Caco-2 (cell line): ENCODE measurements around the gene P3H4. TPM values are rescaled to one million over a fixed set of nuclear protein-coding genes. Genes with fewer than 3 reads are reported as not detected.

ENCODE experiments used
- BruUV-seq: library from RNA; stranded (reverse); fragments of 400-500 nt; replicated peaks from 2 replicates; lab custom pipeline; 2021; lab: Mats Ljungman, UMichigan
- CTCF ChIA-PET: fragments of 300-600 bp; sonication (Branson Sonifier 250); formaldehyde crosslinking; loops from one replicate; lab custom pipeline; 2022; ENCODE audit warnings: antibody characterized with exemption; lab: Charles Lee
- POLR2A ChIA-PET: fragments of 300-600 bp; sonication (Branson Sonifier 250); formaldehyde crosslinking; loops from one replicate; lab custom pipeline; 2022; ENCODE audit warnings: antibody characterized with exemption; lab: Charles Lee
- DNase-seq, 2 experiments: peaks; one replicate each; pipeline versions ENCODE4 v3.0.0 to v3.0.0-alpha.2; 2020 to 2022
- H3K27me3 ChIP-seq: replicated peaks from 2 replicates; pipeline ENCODE4 v1.6.0; 2011; ENCODE audit warnings: low read length; ENCODE audit not compliant: control insufficient read depth, insufficient read depth
- H3K36me3 ChIP-seq: 2 replicates; pipeline ENCODE4 v1.5.1; 2011; ENCODE audit warnings: low read length; ENCODE audit not compliant: control insufficient read depth, insufficient read depth
- H3K4me1 ChIP-seq: fragments of 250-450 bp; sonication (Bioruptor Pico); 2 replicates; pipeline ENCODE4 v1.5.1; 2020; ENCODE audit warnings: mild to moderate bottlenecking
- H3K4me3 ChIP-seq: 2 replicates; pipeline ENCODE4 v1.5.1; 2011; ENCODE audit warnings: low read depth, mild to moderate bottlenecking, control low read depth, low read length
- H3K9me3 ChIP-seq: fragments of 250-450 bp; sonication (Bioruptor Pico); 2 replicates; pipeline ENCODE4 v1.5.1; 2020; ENCODE audit warnings: mild to moderate bottlenecking, moderate library complexity
- H3K27ac Mint-ChIP-seq: one replicate; pipeline ENCODE4 v1.8.0; 2022; ENCODE audit warnings: mixed read lengths; ENCODE audit not compliant: unreplicated experiment
- H3K27me3 Mint-ChIP-seq: one replicate; pipeline ENCODE4 v1.8.0; 2022; ENCODE audit warnings: mixed read lengths; ENCODE audit not compliant: insufficient read depth, unreplicated experiment
- H3K36me3 Mint-ChIP-seq: one replicate; pipeline ENCODE4 v1.8.0; 2022; ENCODE audit warnings: mild to moderate bottlenecking, mixed read lengths; ENCODE audit not compliant: insufficient read depth, unreplicated experiment
- H3K4me1 Mint-ChIP-seq: one replicate; pipeline ENCODE4 v1.8.0; 2022; ENCODE audit warnings: low read depth, mixed read lengths; ENCODE audit not compliant: unreplicated experiment
- H3K4me3 Mint-ChIP-seq: one replicate; pipeline ENCODE4 v1.8.0; 2022; ENCODE audit warnings: mild to moderate bottlenecking, moderate library complexity, mixed read lengths; ENCODE audit not compliant: unreplicated experiment
- H3K9me3 Mint-ChIP-seq: one replicate; pipeline ENCODE4 v1.8.0; 2022; ENCODE audit warnings: mixed read lengths; ENCODE audit not compliant: unreplicated experiment
- CTCF ChIP-seq, 2 experiments: fragments of 200-600 bp in 1 of 2; IDR thresholded peaks; 1 replicate in 1 of 2; 2 replicates in 1 of 2; pipeline versions ENCODE4 v1.5.1 to v1.8.0; 2011 to 2022; ENCODE audit warnings: antibody characterized with exemption in 1 of 2, control low read depth in 1 of 2, inconsistent platforms in 1 of 2, low read depth in 1 of 2, low read length in 1 of 2, mild to moderate bottlenecking in 1 of 2, moderate library complexity in 1 of 2; ENCODE audit not compliant: insufficient read depth in 1 of 2, severe bottlenecking in 1 of 2, unreplicated experiment in 1 of 2
- intact Hi-C: fragments of 100-400 bp; cut with micrococcal nuclease; formaldehyde crosslinking; loops from one replicate; pipeline ENCODE4 v1.10.0; 2022; ENCODE audit not compliant: unreplicated experiment
- total RNA-seq: library from RNA; stranded (reverse); gene quantifications from 2 replicates; pipeline ENCODE4 v1.2.3, GENCODE V29; 2022

P3H4 gene
- total RNA-seq, 1 experiment from 2014 or later, result 39.2 TPM

DNA sequence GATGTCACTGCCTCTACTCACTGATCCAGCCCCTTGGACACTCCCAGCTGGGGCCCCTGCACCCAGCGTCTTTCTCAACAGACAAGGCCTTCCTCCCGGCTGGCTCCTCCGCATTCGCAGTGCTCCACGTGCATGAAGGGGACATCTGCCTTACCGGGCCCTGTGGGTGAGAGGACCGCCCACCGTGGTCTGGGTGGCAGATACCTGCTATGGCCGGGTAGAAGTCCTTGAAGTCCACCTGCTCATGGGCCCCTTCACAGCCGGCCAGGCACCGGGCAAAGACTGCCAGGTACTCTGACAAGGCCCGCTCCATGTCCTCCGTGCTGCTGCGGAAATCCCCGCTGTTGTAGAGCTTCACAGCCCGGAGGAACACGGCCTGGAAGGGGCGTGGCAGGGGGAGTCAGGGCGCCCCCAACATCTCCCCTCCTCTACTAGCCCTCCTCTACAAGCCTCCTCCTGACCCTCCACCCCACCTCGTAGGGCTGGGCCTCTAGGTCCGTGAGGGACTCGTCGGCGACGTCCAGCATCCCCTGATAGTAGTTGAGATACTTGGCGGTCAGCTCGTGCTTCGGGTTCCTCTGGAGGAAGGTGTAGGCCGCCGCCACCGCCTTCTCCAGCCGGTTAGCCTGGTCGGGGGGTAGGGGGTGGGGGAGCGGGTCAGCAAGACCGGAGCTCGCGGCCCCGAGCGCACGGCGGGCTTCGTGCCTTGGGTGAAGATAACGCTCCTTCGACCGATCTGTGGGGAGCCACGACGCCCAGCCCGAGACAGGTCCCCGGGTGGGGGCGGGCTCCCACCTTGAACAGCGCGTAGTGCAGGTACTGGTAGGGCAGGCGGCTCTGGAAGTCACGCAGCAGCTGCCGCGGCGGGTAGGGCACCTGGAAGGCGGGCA is 845 bp downstream of the P3H4 start:
- peaks cover 6% of the 10 kb centered on the region for H3K4me1 Mint-ChIP-seq

DNA sequence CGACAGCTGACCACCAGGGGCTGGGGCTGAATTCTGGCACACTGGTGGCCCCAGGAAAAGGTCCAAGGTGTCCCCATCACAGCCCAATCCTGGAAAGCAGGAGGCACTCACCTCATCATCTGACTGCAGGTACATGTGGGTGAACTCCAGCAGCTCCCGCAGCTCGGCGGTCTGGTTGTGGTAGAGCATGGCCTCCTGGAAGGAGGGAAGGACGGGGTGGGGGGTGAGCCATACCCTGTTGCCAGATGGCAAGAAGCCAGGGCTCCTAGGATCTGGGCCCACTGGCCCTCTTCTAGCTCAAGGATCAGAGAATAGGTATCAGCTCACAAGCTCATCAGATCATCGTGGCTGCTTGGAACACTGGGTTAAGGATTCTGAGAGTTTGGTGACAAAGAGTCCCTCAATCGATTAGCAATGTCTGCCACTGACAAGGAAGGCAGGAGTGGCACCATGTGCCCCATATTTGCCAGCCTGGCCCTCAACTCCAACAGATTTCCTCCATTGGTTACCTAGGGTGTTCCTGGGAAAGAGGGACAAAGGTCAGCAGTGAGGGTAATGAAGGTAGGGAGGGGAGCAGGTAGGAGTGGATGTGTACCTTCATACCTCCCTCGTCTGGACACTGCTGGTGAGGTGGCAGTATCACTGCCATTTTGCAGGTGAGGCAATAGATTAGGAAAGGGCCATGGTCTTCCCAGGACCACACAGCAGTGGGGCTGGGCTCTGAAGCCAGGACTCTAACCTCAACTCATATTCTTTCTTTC is 4.9 kb downstream of the P3H4 start:
- H3K36me3 ChIP-seq, result peaks cover 3% of the 10 kb centered on the region; the same call in 1 of the 2 replicates
- Mint-ChIP-seq H3K27me3 (no peaks in the 10 kb centered on the region), H3K36me3 (peaks cover 58% of the 10 kb centered on the region), H3K9me3 (no peaks in the 10 kb centered on the region), H3K4me1 (no peaks in the 10 kb centered on the region), H3K27ac (no peak overlapping the region), H3K4me3 (no peak overlapping the region)
- H3K4me3 ChIP-seq, result no peak overlapping the region
- intact Hi-C loops, result no loop called here
- H3K27me3 ChIP-seq, result no peaks in the 10 kb centered on the region
- peaks cover 13% of the 10 kb centered on the region for H3K4me1 ChIP-seq
- no peak for TF ChIP-seq CTCF (IDR thresholded peaks at IDR 0.05; ENCODE audit: insufficient read depth in 1 of 2, low read depth in 1 of 2, low read length in 1 of 2, severe bottlenecking in 1 of 2, unreplicated experiment in 1 of 2)
- no TSS peak for BruUV-seq
- no peak for DNase-seq
- POLR2A ChIA-PET, result no interaction called here
- CTCF ChIA-PET, result no interaction called here
- no peaks in the 10 kb centered on the region for H3K9me3 ChIP-seq

More for the DNA sequence above, 845 bp downstream of the P3H4 start:
- Histone ChIP-seq H3K36me3 (peaks cover 3% of the 10 kb centered on the region), H3K27me3 (no peaks in the 10 kb centered on the region), H3K4me3 (peak overlapping the region; percentile 91), H3K4me1 (peaks cover 21% of the 10 kb centered on the region), H3K9me3 (no peaks in the 10 kb centered on the region)
- ChIA-PET POLR2A (interaction anchor here (0.5 to 3.7 kb wide), 10 partner anchors 10 to 122 kb away, joined by 3 to 44 read pairs (median 6); partner anchors contain the start of genes EIF1 and JUP), CTCF (interaction anchor here (0.6 to 3.5 kb wide), 18 partner anchors 10 to 970 kb away, joined by 3 to 44 read pairs (median 4); partner anchors contain the start of genes JUP, KLHL11 and WNK4)
- no peak for TF ChIP-seq CTCF (IDR thresholded peaks at IDR 0.05; ENCODE audit: insufficient read depth in 1 of 2, low read depth in 1 of 2, low read length in 1 of 2, severe bottlenecking in 1 of 2, unreplicated experiment in 1 of 2)
- Mint-ChIP-seq H3K4me3 (peak overlapping the region; percentile 99), H3K36me3 (peaks cover 52% of the 10 kb centered on the region), H3K9me3 (no peaks in the 10 kb centered on the region), H3K27ac (peak overlapping the region; percentile 9), H3K27me3 (no peaks in the 10 kb centered on the region)
- no TSS peak for BruUV-seq
- DNase-seq, result no peak
- intact Hi-C loops, result no loop called here
